Stimulated activated CD4-positive, alpha-beta T cell treated with anti-CD3 and anti-CD28 coated beads, Interleukin-2, amount 100 ng/mL, for 24 hours (primary cell): ENCODE measurements around the gene GRIK5.

Source experiments
- DNase-seq, 2 donors: peaks; one replicate each; pipeline ENCODE4 v3.0.0-alpha.2; 2020

The GRIK5 gene

GRCh38 chr19:42075616-42076379 is 5.8 kb upstream of the GRIK5 start, which contains the start of gene ZNF574:
Gene ZNF574, plus strand, starts transcription at chr19:42076166. Its CDS starts 2,441 bp downstream, at chr19:42078607.
- peak; percentile 97 to 98 for DNase-seq

GRCh38 chr19:42075364-42075615 is 5.3 kb upstream of the GRIK5 start:
- DNase-seq = no peak

GRCh38 chr19:42074513-42075363 is 4.7 kb upstream of the GRIK5 start:
- DNase-seq = no peak

- DNase-seq = no peak
Observed at GRCh38 chr19:42071247-42071646, 1.2 kb upstream of the GRIK5 start.

GRCh38 chr19:42068756-42069571 is 1.0 kb downstream of the GRIK5 start:
- no peak for DNase-seq

- DNase-seq = no peak
Observed at GRCh38 chr19:42068361-42068755, 1.6 kb downstream of the GRIK5 start.

- DNase-seq = no peak
Observed at GRCh38 chr19:42067315-42067888, 2.6 kb downstream of the GRIK5 start.

GRCh38 chr19:42066075-42066754 is 3.8 kb downstream of the GRIK5 start:
- DNase-seq = no peak

GRCh38 chr19:42065511-42065910 is 4.5 kb downstream of the GRIK5 start:
- no peak for DNase-seq

- no peak for DNase-seq
Observed at GRCh38 chr19:42065051-42065450, 5.0 kb downstream of the GRIK5 start.

- DNase-seq = no peak
Observed at GRCh38 chr19:42064432-42064831, 5.6 kb downstream of the GRIK5 start.

GRCh38 chr19:42062381-42062780 is 7.6 kb downstream of the GRIK5 start:
- no peak for DNase-seq

- DNase-seq = no peak
Observed at GRCh38 chr19:42060117-42060516, 9.9 kb downstream of the GRIK5 start.

GRCh38 chr19:42059196-42059595 is 10.8 kb downstream of the GRIK5 start:
- no peak for DNase-seq

- DNase-seq = no peak
Observed at GRCh38 chr19:42057846-42058245, 12.2 kb downstream of the GRIK5 start.

GRCh38 chr19:42054205-42054604 is 15.8 kb downstream of the GRIK5 start:
- no peak for DNase-seq

GRCh38 chr19:42053037-42053935 is 16.7 kb downstream of the GRIK5 start:
- no peak for DNase-seq

GRCh38 chr19:42052241-42052863 is 17.7 kb downstream of the GRIK5 start:
- no peak for DNase-seq

GRCh38 chr19:42051166-42052115 is 18.6 kb downstream of the GRIK5 start:
- peak in 1 of 2 donors; percentile 22 for DNase-seq

- no peak for DNase-seq
Observed at GRCh38 chr19:42048992-42049391, 21.0 kb downstream of the GRIK5 start.
